DMS153 treated with DMSO at 0.1 percent for 48 hours (cell line): ENCODE data around the gene OR51D1.
A peak's percentile ranks its signal among the peaks of the same experiment; 100 is the strongest.

ENCODE experiments used
- DNase-seq: peaks from one replicate; lab custom pipeline; 2025; ENCODE audit not compliant: unreplicated experiment; lab: John Stamatoyannopoulos, UW

OR51D1 gene

GRCh38 chr11:4636962-4637661 lies at the start of gene OR51D1:
Gene OR51D1, plus strand, starts transcription at chr11:4637477. Its CDS starts 2,314 bp downstream, at chr11:4639791.
- peak; percentile 91 for DNase-seq

GRCh38 chr11:4589017-4589416 lies 48.3 kb upstream of the OR51D1 start:
- DNase-seq: no peak

GRCh38 chr11:4593739-4594138 lies 43.5 kb upstream of the OR51D1 start, which contains the start of gene OR52I1:
Gene OR52I1, plus strand, starts transcription at chr11:4594039. Its CDS starts 0 bp downstream, at chr11:4594039.
- DNase-seq: no peak

- no peak for DNase-seq
Measured at GRCh38 chr11:4605057-4605456, 32.2 kb upstream of the OR51D1 start.

- peak; percentile 80 for DNase-seq
Measured at GRCh38 chr11:4606231-4607015, 30.9 kb upstream of the OR51D1 start.

GRCh38 chr11:4607096-4607495 lies 30.2 kb upstream of the OR51D1 start:
- DNase-seq: no peak

GRCh38 chr11:4607781-4608666 lies 29.3 kb upstream of the OR51D1 start, which contains the start of gene TRIM68:
Gene TRIM68, minus strand, starts transcription at chr11:4608231. Its CDS starts 2,727 bp downstream, at chr11:4605504.
- peak; percentile 89 for DNase-seq

GRCh38 chr11:4610258-4610935 lies 26.9 kb upstream of the OR51D1 start:
- no peak for DNase-seq

GRCh38 chr11:4611986-4612385 lies 25.3 kb upstream of the OR51D1 start:
- no peak for DNase-seq

GRCh38 chr11:4615856-4616444 lies 21.3 kb upstream of the OR51D1 start:
- no peak for DNase-seq

- DNase-seq: no peak
Measured at GRCh38 chr11:4619514-4619913, 17.8 kb upstream of the OR51D1 start.

GRCh38 chr11:4626207-4627099 lies 10.8 kb upstream of the OR51D1 start:
- peak; percentile 84 for DNase-seq

- DNase-seq: no peak
Measured at GRCh38 chr11:4636136-4636535, 1.1 kb upstream of the OR51D1 start.

- DNase-seq: no peak
Measured at GRCh38 chr11:4637662-4638047, 378 bp downstream of the OR51D1 start.

GRCh38 chr11:4639931-4640330 lies 2.7 kb downstream of the OR51D1 start:
- DNase-seq: no peak

GRCh38 chr11:4641501-4641900 lies 4.2 kb downstream of the OR51D1 start:
- DNase-seq: no peak

- no peak for DNase-seq
Measured at GRCh38 chr11:4642043-4642442, 4.8 kb downstream of the OR51D1 start.

GRCh38 chr11:4643076-4643475 lies 5.8 kb downstream of the OR51D1 start:
- no peak for DNase-seq

- DNase-seq: no peak
Measured at GRCh38 chr11:4643682-4644081, 6.4 kb downstream of the OR51D1 start, which contains the start of gene OR51E1. Gene OR51E1, plus strand, starts transcription at chr11:4643982. Its CDS starts 8,545 bp downstream, at chr11:4652527.
